Stimulated activated CD8-positive, alpha-beta memory T cell treated with anti-CD3 and anti-CD28 coated beads, Interleukin-2, amount 100 ng/mL, for 1 hour (primary cell): Measurements from ENCODE around the gene HNRNPA0.

Source experiments
- DNase-seq, 2 donors: peaks; one replicate each; pipeline ENCODE4 v3.0.0-alpha.2; 2020; ENCODE audit warnings: low read depth in 2 of 2

HNRNPA0 gene

GRCh38 chr5:137727623-137728022 lies 26.5 kb downstream of the HNRNPA0 start:
- no peak for DNase-seq

GRCh38 chr5:137724251-137724650 lies 29.9 kb downstream of the HNRNPA0 start:
- DNase-seq: no peak

- no peak for DNase-seq
Measured at GRCh38 chr5:137718611-137719010, 35.6 kb downstream of the HNRNPA0 start.

GRCh38 chr5:137716337-137716736 lies 37.8 kb downstream of the HNRNPA0 start:
- no peak for DNase-seq

GRCh38 chr5:137715456-137715855 lies 38.7 kb downstream of the HNRNPA0 start:
- no peak for DNase-seq

- no peak for DNase-seq
Measured at GRCh38 chr5:137714946-137715345, 39.2 kb downstream of the HNRNPA0 start.

- no peak for DNase-seq
Measured at GRCh38 chr5:137714494-137714893, 39.7 kb downstream of the HNRNPA0 start.

GRCh38 chr5:137712139-137712667 lies 42.0 kb downstream of the HNRNPA0 start:
- DNase-seq: no peak

- no peak for DNase-seq
Measured at GRCh38 chr5:137710086-137710485, 44.1 kb downstream of the HNRNPA0 start.

GRCh38 chr5:137708796-137709559 lies 45.2 kb downstream of the HNRNPA0 start:
- DNase-seq: no peak

- no peak for DNase-seq
Measured at GRCh38 chr5:137708062-137708461, 46.1 kb downstream of the HNRNPA0 start.

- DNase-seq: no peak
Measured at GRCh38 chr5:137706841-137707240, 47.3 kb downstream of the HNRNPA0 start.

GRCh38 chr5:137705106-137705505 lies 49.1 kb downstream of the HNRNPA0 start:
- DNase-seq: no peak

- DNase-seq: no peak
Measured at GRCh38 chr5:137703565-137703964, 50.6 kb downstream of the HNRNPA0 start.

GRCh38 chr5:137700282-137700680 lies 53.9 kb downstream of the HNRNPA0 start:
- DNase-seq: no peak

GRCh38 chr5:137699336-137700281 lies 54.6 kb downstream of the HNRNPA0 start:
- no peak for DNase-seq

- no peak for DNase-seq
Measured at GRCh38 chr5:137696481-137696880, 57.7 kb downstream of the HNRNPA0 start.

- DNase-seq: no peak
Measured at GRCh38 chr5:137695651-137696428, 58.3 kb downstream of the HNRNPA0 start.
